ENCODE results near the gene JAZF1.

The JAZF1 gene

GRCh38 chr7:28180364-28181147 lies at the start of gene JAZF1:
Gene JAZF1 (minus strand): TSS chr7:28180795.
- Mint-ChIP-seq H3K27me3 (no peaks in the 10 kb centered on the region), H3K4me3 (peak within 1 kb of the TSS; percentile 87 to 91), H3K9me3 (no peaks in the 10 kb centered on the region), H3K27ac (peak within 1 kb of the TSS; percentile 96), H3K36me3 (peaks cover 0 to 2% of the 10 kb centered on the region in 2 donors), H3K4me1 (peaks cover 50 to 77% of the 10 kb centered on the region in 2 donors)
- ATAC-seq (replicated peaks) (peak; percentile 57 to 59), DNase-seq (peak; percentile 44)

- H3K27me3 Mint-ChIP-seq, result peaks cover 0 to 6% of the 10 kb centered on the region in 2 donors
- H3K36me3 Mint-ChIP-seq, result no peaks in the 10 kb centered on the region
- no peak overlapping the region for H3K4me3 Mint-ChIP-seq
- ATAC-seq (replicated peaks), result no peak
- no peaks in the 10 kb centered on the region for H3K9me3 Mint-ChIP-seq
- no peak for DNase-seq
- H3K27ac Mint-ChIP-seq, result no peak overlapping the region
- H3K4me1 Mint-ChIP-seq, result peaks cover 3 to 7% of the 10 kb centered on the region in 2 donors
These were observed 49.7 kb upstream of the JAZF1 start for GRCh38 chr7:28230261-28230660.

- H3K27me3 Mint-ChIP-seq, result peaks cover 0 to 6% of the 10 kb centered on the region in 2 donors
- no peak overlapping the region for H3K4me3 Mint-ChIP-seq
- DNase-seq (no peak), ATAC-seq (replicated peaks) (no peak)
- H3K27ac Mint-ChIP-seq, result no peak overlapping the region
- H3K4me1 Mint-ChIP-seq, result no peaks in the 10 kb centered on the region
- H3K9me3 Mint-ChIP-seq, result no peaks in the 10 kb centered on the region
- H3K36me3 Mint-ChIP-seq, result no peaks in the 10 kb centered on the region
These were observed 47.8 kb upstream of the JAZF1 start for GRCh38 chr7:28228396-28228795.

- H3K36me3 Mint-ChIP-seq, result no peaks in the 10 kb centered on the region
- no peak overlapping the region for H3K4me3 Mint-ChIP-seq
- H3K27ac Mint-ChIP-seq, result no peak overlapping the region
- peaks cover 0 to 6% of the 10 kb centered on the region in 2 donors for H3K27me3 Mint-ChIP-seq
- no peaks in the 10 kb centered on the region for H3K4me1 Mint-ChIP-seq
- no peaks in the 10 kb centered on the region for H3K9me3 Mint-ChIP-seq
- ATAC-seq (replicated peaks) (no peak), DNase-seq (no peak)
These were observed 45.4 kb upstream of the JAZF1 start for GRCh38 chr7:28226003-28226402.

- Mint-ChIP-seq H3K27ac (no peak overlapping the region), H3K27me3 (peaks cover 0 to 6% of the 10 kb centered on the region in 2 donors), H3K9me3 (no peaks in the 10 kb centered on the region), H3K36me3 (no peaks in the 10 kb centered on the region), H3K4me1 (no peaks in the 10 kb centered on the region), H3K4me3 (no peak overlapping the region)
- ATAC-seq (replicated peaks), result no peak
- no peak for DNase-seq
These were observed 45.0 kb upstream of the JAZF1 start for GRCh38 chr7:28225576-28225975.

- H3K27me3 Mint-ChIP-seq, result peaks cover 0 to under 1% of the 10 kb centered on the region in 2 donors
- H3K9me3 Mint-ChIP-seq, result no peaks in the 10 kb centered on the region
- H3K27ac Mint-ChIP-seq, result no peak overlapping the region
- H3K4me3 Mint-ChIP-seq, result no peak overlapping the region
- DNase-seq (no peak), ATAC-seq (replicated peaks) (no peak)
- no peaks in the 10 kb centered on the region for H3K36me3 Mint-ChIP-seq
- no peaks in the 10 kb centered on the region for H3K4me1 Mint-ChIP-seq
These were observed 44.1 kb upstream of the JAZF1 start for GRCh38 chr7:28224675-28225074.

GRCh38 chr7:28224172-28224571 lies 43.6 kb upstream of the JAZF1 start:
- DNase-seq (no peak), ATAC-seq (replicated peaks) (no peak)
- Mint-ChIP-seq H3K4me1 (no peaks in the 10 kb centered on the region), H3K4me3 (no peak overlapping the region), H3K27ac (no peak overlapping the region), H3K9me3 (no peaks in the 10 kb centered on the region), H3K27me3 (no peaks in the 10 kb centered on the region), H3K36me3 (no peaks in the 10 kb centered on the region)

- no peak overlapping the region for H3K27ac Mint-ChIP-seq
- DNase-seq (no peak), ATAC-seq (replicated peaks) (no peak)
- H3K36me3 Mint-ChIP-seq, result no peaks in the 10 kb centered on the region
- H3K4me3 Mint-ChIP-seq, result no peak overlapping the region
- no peaks in the 10 kb centered on the region for H3K9me3 Mint-ChIP-seq
- no peaks in the 10 kb centered on the region for H3K27me3 Mint-ChIP-seq
- no peaks in the 10 kb centered on the region for H3K4me1 Mint-ChIP-seq
These were observed 42.0 kb upstream of the JAZF1 start for GRCh38 chr7:28222636-28223035.

- Mint-ChIP-seq H3K9me3 (no peaks in the 10 kb centered on the region), H3K27ac (no peak overlapping the region), H3K36me3 (no peaks in the 10 kb centered on the region), H3K27me3 (no peaks in the 10 kb centered on the region), H3K4me3 (no peak overlapping the region), H3K4me1 (peaks cover under 1 to 4% of the 10 kb centered on the region in 2 donors)
- DNase-seq (no peak), ATAC-seq (replicated peaks) (no peak)
These were observed 39.2 kb upstream of the JAZF1 start for GRCh38 chr7:28219793-28220192.

GRCh38 chr7:28217143-28217542 lies 36.5 kb upstream of the JAZF1 start:
- Mint-ChIP-seq H3K36me3 (peaks cover 0 to 1% of the 10 kb centered on the region in 2 donors), H3K9me3 (no peaks in the 10 kb centered on the region)
- no peak for ATAC-seq (replicated peaks)

GRCh38 chr7:28211006-28211405 lies 30.4 kb upstream of the JAZF1 start:
- H3K27ac Mint-ChIP-seq, result no peak overlapping the region
- H3K4me1 Mint-ChIP-seq, result peaks cover 23 to 52% of the 10 kb centered on the region in 2 donors
- DNase-seq, result peak; percentile 11
- peaks cover 9 to 19% of the 10 kb centered on the region in 2 donors for H3K36me3 Mint-ChIP-seq
- H3K4me3 Mint-ChIP-seq, result no peak overlapping the region
- H3K9me3 Mint-ChIP-seq, result peaks cover 6 to 8% of the 10 kb centered on the region in 2 donors
- H3K27me3 Mint-ChIP-seq, result no peaks in the 10 kb centered on the region
- peak; percentile 20 to 22 for ATAC-seq (replicated peaks)

More at GRCh38 chr7:28217143-28217542, 36.5 kb upstream of the JAZF1 start:
- no peak for DNase-seq
- H3K27me3 Mint-ChIP-seq, result no peaks in the 10 kb centered on the region
- no peak overlapping the region for H3K4me3 Mint-ChIP-seq
- H3K4me1 Mint-ChIP-seq, result peaks cover 2 to 14% of the 10 kb centered on the region in 2 donors
- no peak overlapping the region for H3K27ac Mint-ChIP-seq

GRCh38 chr7:28208506-28208905 lies 27.9 kb upstream of the JAZF1 start:
- Mint-ChIP-seq H3K36me3 (peaks cover 7 to 19% of the 10 kb centered on the region in 2 donors), H3K9me3 (peaks cover 6 to 8% of the 10 kb centered on the region in 2 donors), H3K27ac (no peak overlapping the region), H3K4me1 (peaks cover 25 to 55% of the 10 kb centered on the region in 2 donors), H3K27me3 (no peaks in the 10 kb centered on the region), H3K4me3 (no peak overlapping the region)
- ATAC-seq (replicated peaks) (no peak), DNase-seq (no peak)

GRCh38 chr7:28207486-28208158 lies 27.0 kb upstream of the JAZF1 start:
- peak overlapping the region; percentile 86 for H3K27ac Mint-ChIP-seq
- peak overlapping the region; percentile 23 to 44 for H3K4me3 Mint-ChIP-seq

GRCh38 chr7:28205506-28205905 lies 24.9 kb upstream of the JAZF1 start:
- H3K4me1 Mint-ChIP-seq, result peaks cover 29 to 64% of the 10 kb centered on the region in 2 donors
- no peak for ATAC-seq (replicated peaks)
- H3K9me3 Mint-ChIP-seq, result peaks cover 6 to 8% of the 10 kb centered on the region in 2 donors

More at GRCh38 chr7:28207486-28208158, 27.0 kb upstream of the JAZF1 start:
- Mint-ChIP-seq H3K9me3 (peaks cover 6 to 8% of the 10 kb centered on the region in 2 donors), H3K4me1 (peaks cover 25 to 53% of the 10 kb centered on the region in 2 donors), H3K27me3 (no peaks in the 10 kb centered on the region), H3K36me3 (peaks cover 7 to 19% of the 10 kb centered on the region in 2 donors)
- DNase-seq, result peak; percentile 43
- ATAC-seq (replicated peaks), result peak; percentile 91 to 92

More at GRCh38 chr7:28205506-28205905, 24.9 kb upstream of the JAZF1 start:
- Mint-ChIP-seq H3K27me3 (no peaks in the 10 kb centered on the region), H3K27ac (no peak overlapping the region), H3K36me3 (peaks cover 7 to 14% of the 10 kb centered on the region in 2 donors), H3K4me3 (no peak overlapping the region)
- DNase-seq, result no peak

All from stimulated activated naive B cell treated with anti-CD40 and anti-IgM and Interleukin-4, amounts not matched to agents 10 μg/mL and 1 μg/mL and 100 μg/mL, for 72 hours (primary cell).